ENCODE data around the gene MACF1. TPM values are rescaled to one million over a fixed set of nuclear protein-coding genes. Genes with fewer than 3 reads are reported as not detected.
A peak's percentile ranks its signal among the peaks of the same experiment; 100 is the strongest.

Gene MACF1
- total RNA-seq, 1 donor from 2014 or later: 653 TPM

- peak; percentile 82 for DNase-seq
Observed at GRCh38 chr1:39395357-39395831, 190.9 kb downstream of the MACF1 start.

GRCh38 chr1:39396671-39397070, 192.2 kb downstream of the MACF1 start:
- no peak for DNase-seq

GRCh38 chr1:39397487-39397886, 193.0 kb downstream of the MACF1 start:
- no peak for DNase-seq

GRCh38 chr1:39398278-39399021, 194.0 kb downstream of the MACF1 start:
- DNase-seq: peak; percentile 98

GRCh38 chr1:39401106-39401505, 196.6 kb downstream of the MACF1 start:
- no peak for DNase-seq

GRCh38 chr1:39404876-39405275, 200.4 kb downstream of the MACF1 start:
- DNase-seq: no peak

- no peak for DNase-seq
Observed at GRCh38 chr1:39405358-39405757, 200.9 kb downstream of the MACF1 start.

GRCh38 chr1:39406533-39407450, 202.3 kb downstream of the MACF1 start:
- no peak for DNase-seq

GRCh38 chr1:39407510-39407895, 203.0 kb downstream of the MACF1 start:
- no peak for DNase-seq

- DNase-seq: no peak
Observed at GRCh38 chr1:39407896-39408640, 203.6 kb downstream of the MACF1 start.

- peak; percentile 94 for DNase-seq
Observed at GRCh38 chr1:39408641-39409054, 204.2 kb downstream of the MACF1 start.

- peak; percentile 91 for DNase-seq
Observed at GRCh38 chr1:39409055-39409816, 204.7 kb downstream of the MACF1 start.

- peak; percentile 89 for DNase-seq
Observed at GRCh38 chr1:39410915-39411436, 206.5 kb downstream of the MACF1 start.

GRCh38 chr1:39411526-39412478, 207.3 kb downstream of the MACF1 start:
- DNase-seq: no peak

GRCh38 chr1:39412892-39413291, 208.4 kb downstream of the MACF1 start:
- no peak for DNase-seq

- no peak for DNase-seq
Observed at GRCh38 chr1:39413902-39414528, 209.5 kb downstream of the MACF1 start.

- no peak for DNase-seq
Observed at GRCh38 chr1:39415553-39415952, 211.1 kb downstream of the MACF1 start.

- DNase-seq: peak; percentile 37
Observed at GRCh38 chr1:39416609-39417008, 212.1 kb downstream of the MACF1 start.

- DNase-seq: no peak
Observed at GRCh38 chr1:39418236-39418635, 213.7 kb downstream of the MACF1 start.

GRCh38 chr1:39420493-39420892, 216.0 kb downstream of the MACF1 start:
- DNase-seq: no peak
